Measurements from ENCODE around the gene SOCS2. TPM values are rescaled to one million over a fixed set of nuclear protein-coding genes. Genes with fewer than 3 reads are reported as not detected.
A peak's percentile ranks its signal among the peaks of the same experiment; 100 is the strongest.
"Not testable (repeated sequence)": the region's sequence is repeated elsewhere in the genome, so short reads cannot be mapped to it uniquely, and the experiment has no call there.

SOCS2 gene
- total and polyA plus RNA-seq, 2 donors from 2014 or later: 25.7 to 32.2 TPM

DNA sequence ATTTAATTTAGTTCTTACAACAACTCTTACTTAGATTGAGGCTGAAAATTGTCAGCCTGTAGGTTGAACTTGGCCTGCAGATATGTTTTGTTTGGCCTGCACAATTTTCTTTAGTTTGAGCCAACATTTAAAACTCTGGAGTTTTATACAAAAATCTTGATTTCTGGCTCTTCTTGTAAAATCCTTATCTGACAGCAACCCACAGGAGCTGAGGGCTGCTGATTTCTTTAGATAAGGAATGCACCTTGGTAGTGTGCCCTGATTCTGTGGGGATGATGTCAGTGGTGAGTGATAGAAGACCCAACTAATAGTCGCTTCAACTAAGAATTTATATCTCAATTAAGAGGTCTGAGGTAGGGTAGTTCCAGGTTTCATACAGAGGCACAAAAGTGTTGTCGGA lies 49.5 kb downstream of the SOCS2 start:
- H3K4me1 ChIP-seq (ENCODE audit: control insufficient read depth in 2 of 3, insufficient read depth in 2 of 3, low read depth in 1 of 3, low read length in 3 of 3): no peaks in the 10 kb centered on the region
- no peaks in the 10 kb centered on the region for H3K9me3 ChIP-seq (ENCODE audit: control insufficient read depth in 2 of 3, insufficient read depth in 1 of 3, low read length in 3 of 3)
- H3K36me3 ChIP-seq (ENCODE audit: control insufficient read depth in 2 of 3, insufficient read depth in 3 of 3, low read length in 3 of 3): no peaks in the 10 kb centered on the region
- TF ChIP-seq, protein P1, sequence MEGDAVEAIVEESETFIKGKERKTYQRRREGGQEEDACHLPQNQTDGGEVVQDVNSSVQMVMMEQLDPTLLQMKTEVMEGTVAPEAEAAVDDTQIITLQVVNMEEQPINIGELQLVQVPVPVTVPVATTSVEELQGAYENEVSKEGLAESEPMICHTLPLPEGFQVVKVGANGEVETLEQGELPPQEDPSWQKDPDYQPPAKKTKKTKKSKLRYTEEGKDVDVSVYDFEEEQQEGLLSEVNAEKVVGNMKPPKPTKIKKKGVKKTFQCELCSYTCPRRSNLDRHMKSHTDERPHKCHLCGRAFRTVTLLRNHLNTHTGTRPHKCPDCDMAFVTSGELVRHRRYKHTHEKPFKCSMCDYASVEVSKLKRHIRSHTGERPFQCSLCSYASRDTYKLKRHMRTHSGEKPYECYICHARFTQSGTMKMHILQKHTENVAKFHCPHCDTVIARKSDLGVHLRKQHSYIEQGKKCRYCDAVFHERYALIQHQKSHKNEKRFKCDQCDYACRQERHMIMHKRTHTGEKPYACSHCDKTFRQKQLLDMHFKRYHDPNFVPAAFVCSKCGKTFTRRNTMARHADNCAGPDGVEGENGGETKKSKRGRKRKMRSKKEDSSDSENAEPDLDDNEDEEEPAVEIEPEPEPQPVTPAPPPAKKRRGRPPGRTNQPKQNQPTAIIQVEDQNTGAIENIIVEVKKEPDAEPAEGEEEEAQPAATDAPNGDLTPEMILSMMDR (IDR thresholded peaks at IDR 0.05; ENCODE audit: borderline replicate concordance, extremely low read depth, insufficient read depth): no peak
- DNase-seq: peak in 1 of 5 donors; percentile 25
- intact Hi-C loops (cut with DNase I): no loop called here
- H3K27me3 ChIP-seq (ENCODE audit: control insufficient read depth, insufficient read depth, low read length): no peaks in the 10 kb centered on the region
- H3K4me3 ChIP-seq (ENCODE audit: low read length in 3 of 3): no peak overlapping the region
- no peak for FAIRE-seq
- H3K9ac ChIP-seq (ENCODE audit: low read length in 3 of 3): no peak overlapping the region
- H3K27ac ChIP-seq (ENCODE audit: low read depth in 2 of 2, low read length in 2 of 2): no peak overlapping the region

DNA sequence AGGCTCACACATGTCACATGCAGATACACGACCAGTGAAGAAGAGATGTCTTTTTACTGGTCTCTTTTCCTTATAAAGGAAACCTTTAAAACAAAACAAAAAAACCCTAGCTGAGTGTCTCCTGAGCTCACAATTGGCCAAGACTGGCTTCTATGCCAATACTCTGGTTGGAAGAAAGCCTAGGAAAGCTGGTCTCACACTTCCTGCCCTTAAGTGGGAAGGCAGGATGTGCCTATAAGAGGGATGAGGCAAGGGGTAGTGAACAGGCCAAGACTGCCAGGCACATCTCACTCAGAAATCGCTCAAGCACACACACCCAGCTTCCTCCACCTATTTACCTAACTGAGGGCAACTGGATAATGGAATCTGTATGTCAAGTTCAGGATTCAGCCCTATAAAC lies 50.0 kb downstream of the SOCS2 start:
- no peaks in the 10 kb centered on the region for H3K27me3 ChIP-seq (ENCODE audit: control insufficient read depth, insufficient read depth, low read length)
- H3K4me3 ChIP-seq (ENCODE audit: low read length in 3 of 3): no peak overlapping the region
- TF ChIP-seq, protein P1 (IDR thresholded peaks at IDR 0.05; ENCODE audit: borderline replicate concordance, extremely low read depth, insufficient read depth): no peak
- intact Hi-C loops (cut with DNase I): no loop called here
- no peak overlapping the region for H3K27ac ChIP-seq (ENCODE audit: low read depth in 2 of 2, low read length in 2 of 2)
- H3K9me3 ChIP-seq (ENCODE audit: control insufficient read depth in 2 of 3, insufficient read depth in 1 of 3, low read length in 3 of 3): no peaks in the 10 kb centered on the region
- H3K4me1 ChIP-seq (ENCODE audit: control insufficient read depth in 2 of 3, insufficient read depth in 2 of 3, low read depth in 1 of 3, low read length in 3 of 3): no peaks in the 10 kb centered on the region
- FAIRE-seq (no peak), DNase-seq (no peak)
- H3K9ac ChIP-seq (ENCODE audit: low read length in 3 of 3): no peak overlapping the region
- no peaks in the 10 kb centered on the region for H3K36me3 ChIP-seq (ENCODE audit: control insufficient read depth in 2 of 3, insufficient read depth in 3 of 3, low read length in 3 of 3)

DNA sequence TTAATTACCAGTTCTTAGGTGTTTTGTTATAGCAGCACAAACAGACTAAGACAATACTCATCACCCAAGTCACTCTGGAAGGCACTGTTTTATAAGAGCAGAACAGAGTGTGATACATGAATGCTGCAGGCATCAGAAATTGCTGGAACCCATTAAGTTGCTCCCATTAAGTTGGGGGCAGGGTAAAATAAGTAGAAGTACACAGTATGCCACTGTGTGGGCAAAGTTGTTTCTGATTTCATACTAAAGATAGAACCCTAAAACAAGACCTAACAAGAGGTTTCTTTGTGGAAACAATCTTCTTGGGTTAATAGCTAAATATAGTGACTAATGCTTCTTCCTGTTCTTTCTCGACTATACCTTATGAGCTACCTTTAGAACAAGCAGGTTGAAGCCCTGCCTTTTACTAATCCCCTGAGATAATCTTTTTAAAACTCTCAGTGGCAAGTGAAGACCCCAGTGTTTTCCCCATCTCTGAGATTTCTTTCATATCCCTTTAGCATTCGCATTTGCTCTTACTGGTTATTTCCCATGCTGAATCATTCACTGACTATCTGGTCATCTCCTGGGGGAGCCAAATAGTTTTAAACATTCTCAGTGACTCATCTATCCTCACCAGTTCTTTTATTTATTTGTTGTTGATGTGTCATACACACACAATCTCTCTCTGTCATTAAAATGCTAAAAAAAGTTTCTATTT lies 52.3 kb downstream of the SOCS2 start:
- DNase-seq: no peak
- no peak overlapping the region for H3K4me3 ChIP-seq (ENCODE audit: low read length in 3 of 3)
- no peaks in the 10 kb centered on the region for H3K27me3 ChIP-seq (ENCODE audit: control insufficient read depth, insufficient read depth, low read length)
- no peak for FAIRE-seq
- H3K9ac ChIP-seq (ENCODE audit: low read length in 3 of 3): no peak overlapping the region
- no peaks in the 10 kb centered on the region for H3K9me3 ChIP-seq (ENCODE audit: control insufficient read depth in 2 of 3, insufficient read depth in 1 of 3, low read length in 3 of 3)
- no peaks in the 10 kb centered on the region for H3K4me1 ChIP-seq (ENCODE audit: control insufficient read depth in 2 of 3, insufficient read depth in 2 of 3, low read depth in 1 of 3, low read length in 3 of 3)
- intact Hi-C loops (cut with DNase I): no loop called here
- H3K27ac ChIP-seq (ENCODE audit: low read depth in 2 of 2, low read length in 2 of 2): no peak overlapping the region
- TF ChIP-seq, protein P1 (IDR thresholded peaks at IDR 0.05; ENCODE audit: borderline replicate concordance, extremely low read depth, insufficient read depth): no peak
- no peaks in the 10 kb centered on the region for H3K36me3 ChIP-seq (ENCODE audit: control insufficient read depth in 2 of 3, insufficient read depth in 3 of 3, low read length in 3 of 3)

DNA sequence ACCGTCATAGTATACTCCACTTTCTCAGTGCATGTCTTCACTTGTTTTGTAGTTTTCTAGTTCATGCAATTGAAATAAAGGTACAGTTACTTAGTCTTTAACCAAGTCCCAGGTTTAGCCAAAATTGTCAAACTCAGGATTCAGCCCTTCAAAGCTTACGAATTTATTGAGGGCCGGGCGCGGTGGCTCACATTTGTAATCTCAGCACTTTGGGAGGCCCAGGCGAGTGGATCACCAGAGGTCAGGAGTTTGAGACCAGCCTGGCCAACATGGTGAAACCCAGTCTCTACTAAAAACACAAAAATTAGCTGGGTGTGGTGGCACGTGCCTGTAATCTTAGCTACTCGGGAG lies 52.8 kb downstream of the SOCS2 start:
- H3K4me1 ChIP-seq (ENCODE audit: control insufficient read depth in 2 of 3, insufficient read depth in 2 of 3, low read depth in 1 of 3, low read length in 3 of 3); H3K4me3 ChIP-seq (ENCODE audit: low read length in 3 of 3); H3K9me3 ChIP-seq (ENCODE audit: control insufficient read depth in 2 of 3, insufficient read depth in 1 of 3, low read length in 3 of 3); H3K36me3 ChIP-seq (ENCODE audit: control insufficient read depth in 2 of 3, insufficient read depth in 3 of 3, low read length in 3 of 3); FAIRE-seq; DNase-seq; H3K27me3 ChIP-seq (ENCODE audit: control insufficient read depth, insufficient read depth, low read length); H3K9ac ChIP-seq (ENCODE audit: low read length in 3 of 3); H3K27ac ChIP-seq (ENCODE audit: low read depth in 2 of 2, low read length in 2 of 2); intact Hi-C loops (cut with DNase I): not testable (repeated sequence)

Measured in kidney (tissue), 14 donors.